Peyer's patch (tissue), 4 donors: ENCODE data around the gene AGBL4.

Experiments
- CTCF ChIP-seq, 6 experiments: fragments of 450-650 bp in 4 of 6; fragments of 200-600 bp in 2 of 6; sonication (generic) in 1 of 6; IDR thresholded peaks; one replicate each; pipeline ENCODE4 v1.5.1; 2017 to 2019; ENCODE audit warnings: antibody characterized with exemption in 6 of 6, mild to moderate bottlenecking in 3 of 6, moderate library complexity in 1 of 6
- POLR2A ChIP-seq, 2 donors: fragments of 450-650 bp; IDR thresholded peaks; one replicate each; pipeline ENCODE4 v1.5.1; 2017; ENCODE audit warnings: antibody characterized with exemption in 2 of 2, mild to moderate bottlenecking in 2 of 2, moderate library complexity in 2 of 2

GRCh38 chr1:48864913-48865312 is 1158.8 kb downstream of the AGBL4 start:
- TF ChIP-seq POLR2A (IDR thresholded peaks at IDR 0.05) (no peak), CTCF (IDR thresholded peaks at IDR 0.05) (no peak)
